Stimulated activated CD4-positive, alpha-beta T cell treated with anti-CD3 and anti-CD28 coated beads, Interleukin-4, amount 100 ng/mL, for 1 hour (primary cell): ENCODE measurements around the gene RPS6KA5.
"Not testable (repeated sequence)": the region's sequence is repeated elsewhere in the genome, so short reads cannot be mapped to it uniquely, and the experiment has no call there.

ENCODE experiments used
- DNase-seq: peaks from one replicate; pipeline ENCODE4 v3.0.0-alpha.2; 2020

RPS6KA5 gene

DNA sequence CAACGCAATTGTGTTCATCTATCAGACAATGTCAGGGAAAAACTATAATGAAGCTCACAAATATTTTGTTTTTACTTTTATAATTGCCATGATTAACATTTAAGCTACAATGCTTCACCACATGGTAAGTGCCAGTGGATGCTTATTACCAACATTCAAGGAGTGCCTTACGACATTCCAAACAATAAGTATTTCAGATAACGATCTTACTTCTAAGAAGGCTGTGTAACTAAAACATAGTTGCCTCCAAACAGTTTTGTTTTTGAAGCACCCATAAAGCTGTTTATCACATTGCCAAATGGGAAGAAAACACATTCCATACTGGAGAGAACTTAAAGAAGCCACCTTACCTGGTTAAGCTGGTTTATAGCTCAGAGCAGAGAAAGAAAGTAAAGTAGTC, 78.8 kb downstream of the RPS6KA5 start:
- DNase-seq = no peak

DNA sequence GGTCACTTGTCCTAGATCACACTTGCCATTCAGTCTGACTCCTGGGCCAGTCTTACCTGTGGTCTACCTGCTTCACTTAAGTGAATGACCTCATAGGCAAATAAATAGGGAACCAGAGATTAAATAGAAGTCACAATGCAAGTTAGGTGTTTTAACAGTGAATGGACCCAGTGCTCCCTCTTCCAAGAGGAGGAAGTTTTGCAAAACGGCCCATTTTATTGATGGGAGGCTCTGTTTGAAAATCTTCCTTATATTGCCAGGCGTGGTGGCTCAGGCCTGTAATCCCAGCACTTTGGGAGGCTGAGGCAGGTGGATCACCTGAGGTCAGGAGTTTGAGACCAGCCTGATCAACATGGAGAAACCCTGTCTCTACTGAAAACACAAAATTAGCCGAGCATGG, 79.8 kb downstream of the RPS6KA5 start:
- not testable (repeated sequence) for DNase-seq

DNA sequence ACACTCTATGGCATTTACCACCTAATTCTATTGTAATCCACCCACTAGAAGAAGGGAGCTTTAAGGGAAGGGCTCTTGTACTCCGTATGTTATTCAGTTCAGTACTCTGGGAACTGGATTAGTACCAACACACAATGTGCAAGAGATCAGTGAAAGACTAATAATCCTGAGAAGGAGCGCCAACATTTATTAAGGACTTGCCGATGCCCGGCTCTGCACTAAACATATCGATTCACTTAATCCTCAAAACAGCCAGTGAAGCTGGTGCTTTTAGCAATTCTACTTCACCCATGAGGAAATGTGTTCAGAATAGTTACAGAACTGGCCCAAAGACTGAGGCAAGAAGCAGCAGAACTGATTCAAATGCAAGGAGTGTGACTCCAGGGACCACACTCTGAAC, 80.9 kb downstream of the RPS6KA5 start:
- no peak for DNase-seq

DNA sequence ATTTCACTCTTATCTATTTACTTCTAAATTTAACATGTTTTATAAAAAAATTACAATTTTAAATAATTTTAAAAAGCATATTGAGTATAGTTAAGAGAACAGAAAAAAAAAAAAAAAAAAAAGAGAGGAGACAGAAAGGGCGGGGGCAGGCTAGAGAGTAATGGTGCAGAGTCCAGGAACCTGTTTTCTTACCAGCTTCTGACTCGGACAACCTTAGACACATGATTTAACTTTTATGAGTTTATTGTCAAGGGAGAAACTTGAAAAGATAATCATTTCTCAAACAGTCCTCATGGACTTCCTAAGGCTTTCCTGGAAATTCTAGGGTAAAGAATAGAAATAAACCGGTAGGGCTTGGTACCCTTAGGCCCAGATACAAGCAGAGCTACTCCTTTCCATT, 84.3 kb downstream of the RPS6KA5 start:
- no peak for DNase-seq

DNA sequence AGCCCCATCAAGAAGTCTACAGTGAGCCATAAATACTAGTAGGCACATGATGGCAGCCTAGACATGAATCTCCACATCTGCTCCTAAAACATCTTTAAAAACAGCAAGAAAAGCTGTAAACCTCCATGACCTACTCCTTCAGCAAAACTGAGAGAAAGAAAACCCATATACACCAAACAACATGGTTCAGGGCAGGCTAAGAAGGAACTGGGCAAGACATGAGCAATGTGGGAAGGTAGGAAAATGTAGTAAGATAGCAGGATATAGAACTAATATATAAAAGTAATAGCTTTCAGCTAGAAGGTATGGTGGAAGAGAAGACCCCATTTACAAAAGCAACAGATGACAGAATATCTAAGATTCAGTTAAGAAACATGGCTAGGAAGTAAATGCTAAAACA, 88.8 kb downstream of the RPS6KA5 start:
- no peak for DNase-seq

DNA sequence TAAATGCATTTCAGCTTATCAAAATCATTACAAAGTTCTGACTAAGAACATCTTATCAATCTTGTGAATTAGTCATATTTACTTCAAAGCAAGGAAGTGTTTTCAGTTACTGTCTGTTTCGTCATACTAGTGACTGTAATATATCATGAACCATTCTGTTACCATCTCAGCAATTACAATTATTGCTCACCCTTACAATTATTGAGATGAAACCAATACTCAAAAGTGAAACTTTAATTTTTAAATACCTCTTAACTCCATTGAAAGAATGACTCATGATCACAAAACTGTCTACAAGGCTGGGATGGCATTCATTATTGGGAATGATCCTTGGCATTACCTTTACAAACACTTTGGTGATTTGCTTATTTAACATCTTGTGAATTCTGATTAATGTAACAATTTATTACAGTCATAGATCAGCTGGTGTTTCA, 90.3 kb downstream of the RPS6KA5 start:
- no peak for DNase-seq

DNA sequence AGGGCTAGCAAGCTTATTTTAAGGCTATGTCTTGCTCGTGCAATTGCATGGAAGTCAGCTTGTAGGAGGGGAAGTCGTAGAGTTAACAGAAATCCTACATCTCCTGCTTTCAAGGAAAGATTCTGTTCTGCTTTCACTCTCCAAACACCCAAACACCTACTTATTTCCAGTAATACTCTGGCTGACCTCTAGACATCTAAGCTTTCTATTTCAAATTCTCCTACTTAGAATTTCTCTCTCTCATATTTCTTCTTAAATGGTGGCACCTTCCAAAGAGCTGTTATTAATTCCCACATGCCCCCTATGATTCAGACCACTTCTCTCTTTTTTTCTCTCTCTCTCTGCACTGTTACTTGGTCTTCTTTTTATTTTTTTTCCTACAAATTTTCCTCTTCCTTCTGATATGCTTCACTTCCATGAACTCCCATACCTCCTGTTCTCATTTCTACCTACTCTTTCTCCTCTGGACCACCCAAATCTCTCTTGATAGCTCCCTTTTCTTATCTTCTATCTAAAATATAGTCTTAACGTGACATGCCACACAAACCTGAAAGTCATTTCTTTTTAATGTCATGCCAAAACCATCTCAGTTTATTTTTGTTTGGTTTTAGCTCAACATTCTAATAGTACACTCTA, 90.8 kb downstream of the RPS6KA5 start:
- no peak for DNase-seq

DNA sequence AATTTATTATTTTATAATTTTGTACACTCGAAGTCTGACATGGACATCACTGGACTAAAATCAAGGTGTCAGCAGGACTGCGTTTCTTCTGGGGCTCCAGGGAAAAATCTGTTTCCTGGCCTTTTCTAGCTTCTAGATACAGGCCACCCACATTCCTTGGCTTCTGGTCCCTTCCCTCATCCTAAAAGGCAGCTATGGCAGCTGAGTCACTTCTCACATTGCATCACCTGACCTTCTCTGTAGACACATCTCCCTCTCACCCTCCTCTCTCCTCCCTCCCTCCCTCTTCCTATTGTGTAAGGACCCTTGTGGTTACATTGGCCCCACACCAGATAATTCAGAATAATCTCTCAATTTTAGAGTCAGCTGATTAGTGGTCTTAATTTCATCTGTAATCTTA, 92.4 kb downstream of the RPS6KA5 start:
- no peak for DNase-seq

DNA sequence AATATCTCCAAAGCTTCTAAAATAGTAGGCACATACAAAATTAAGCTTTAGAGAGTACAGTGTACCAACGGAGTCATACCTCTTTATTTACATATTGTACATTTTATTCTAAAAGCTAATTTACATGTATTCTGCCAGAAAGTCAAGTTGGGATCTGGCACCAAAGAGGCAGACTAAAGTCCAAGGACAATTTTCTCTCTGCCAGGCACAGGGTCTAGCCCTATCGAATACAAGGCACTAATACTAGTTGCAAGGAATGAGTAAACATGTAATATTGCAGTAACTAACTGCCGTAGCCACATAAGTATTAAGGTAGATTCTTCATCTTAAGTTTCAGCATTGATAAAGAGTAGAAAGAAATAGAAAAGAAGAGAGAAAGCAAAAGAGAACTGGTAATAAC, 93.9 kb downstream of the RPS6KA5 start:
- DNase-seq = no peak

DNA sequence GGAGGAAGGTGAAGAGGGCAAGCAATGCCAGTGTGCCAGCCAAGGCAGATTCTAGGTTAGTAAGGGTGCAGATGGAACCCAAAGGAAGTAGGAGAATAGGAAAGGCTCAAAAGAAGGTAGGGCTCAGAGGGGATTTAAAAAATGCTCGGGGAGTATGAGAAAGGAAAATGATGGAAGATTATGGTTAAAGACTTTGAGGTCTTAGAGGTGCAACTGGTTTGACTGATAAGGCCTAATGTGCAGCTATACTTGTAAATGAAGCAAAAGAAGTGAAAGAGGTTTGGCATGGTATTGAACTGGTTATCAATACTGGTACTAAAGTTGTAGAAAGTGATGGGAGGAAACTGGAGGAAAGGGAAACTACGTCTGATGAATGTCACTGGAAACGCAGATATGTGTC, 94.7 kb downstream of the RPS6KA5 start:
- no peak for DNase-seq

DNA sequence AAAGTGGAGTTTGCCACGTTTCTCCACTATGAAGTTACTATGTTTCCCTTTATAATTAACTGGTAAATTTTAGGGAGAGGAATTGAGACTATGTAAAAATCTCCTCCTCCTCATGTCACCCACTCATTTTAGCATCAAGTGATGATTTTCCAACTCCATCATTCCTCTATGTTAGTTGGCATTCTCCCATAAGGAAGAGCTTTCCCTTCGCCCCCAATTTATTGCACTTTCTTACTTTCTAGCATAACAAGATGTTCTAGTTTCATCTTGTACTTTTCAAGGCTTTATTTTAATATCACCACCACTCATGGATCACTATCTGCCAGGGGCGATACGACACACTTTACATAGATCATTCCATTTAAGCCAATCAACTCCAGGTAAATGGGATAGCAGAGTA, 97.1 kb downstream of the RPS6KA5 start:
- no peak for DNase-seq

DNA sequence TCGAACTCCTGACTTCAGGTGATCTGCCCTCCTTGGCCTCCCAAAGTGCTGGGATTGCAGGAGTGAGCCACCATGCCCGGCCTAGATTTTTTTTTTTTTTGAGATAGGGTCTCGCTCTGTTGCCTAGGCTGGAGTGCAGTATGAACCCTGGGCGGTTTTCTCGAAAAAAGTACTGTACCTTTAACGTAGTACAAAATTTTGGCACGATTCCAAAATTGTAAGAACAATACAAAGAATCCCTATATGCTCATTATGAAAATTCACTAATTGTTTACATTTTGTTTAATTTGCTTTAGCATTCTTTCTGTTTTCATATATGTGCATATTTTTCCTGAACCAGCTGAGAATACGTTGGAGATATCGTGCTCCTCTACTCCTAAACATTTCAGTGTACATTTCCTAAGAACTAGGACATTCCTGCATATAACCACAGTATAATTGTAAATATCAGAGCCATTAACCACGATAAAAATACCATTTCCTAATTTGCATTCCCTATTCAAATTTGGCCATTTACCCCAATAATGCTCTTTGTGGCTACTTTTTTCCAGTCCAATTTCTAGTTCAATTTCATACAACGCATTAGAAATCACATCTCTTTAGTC, 97.8 kb downstream of the RPS6KA5 start:
- DNase-seq = no peak

DNA sequence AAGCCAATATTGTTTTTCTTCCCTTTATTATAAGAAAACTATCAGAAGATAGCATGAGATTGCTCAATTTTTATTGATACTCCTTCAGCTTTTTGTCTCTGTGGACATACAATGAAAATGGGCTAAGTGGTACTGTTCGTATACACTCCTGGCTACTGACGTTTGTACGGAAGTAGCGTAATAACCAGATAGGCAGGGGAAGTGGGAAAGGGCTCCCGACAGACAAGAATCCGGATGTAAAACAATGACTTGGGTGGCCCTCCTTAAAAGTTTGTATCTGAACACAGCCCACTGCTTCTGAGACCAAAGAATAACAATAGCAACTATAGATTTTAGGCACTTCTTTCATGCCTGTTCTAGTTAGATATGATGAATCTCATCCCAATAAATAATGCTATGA, 99.6 kb downstream of the RPS6KA5 start:
- no peak for DNase-seq

DNA sequence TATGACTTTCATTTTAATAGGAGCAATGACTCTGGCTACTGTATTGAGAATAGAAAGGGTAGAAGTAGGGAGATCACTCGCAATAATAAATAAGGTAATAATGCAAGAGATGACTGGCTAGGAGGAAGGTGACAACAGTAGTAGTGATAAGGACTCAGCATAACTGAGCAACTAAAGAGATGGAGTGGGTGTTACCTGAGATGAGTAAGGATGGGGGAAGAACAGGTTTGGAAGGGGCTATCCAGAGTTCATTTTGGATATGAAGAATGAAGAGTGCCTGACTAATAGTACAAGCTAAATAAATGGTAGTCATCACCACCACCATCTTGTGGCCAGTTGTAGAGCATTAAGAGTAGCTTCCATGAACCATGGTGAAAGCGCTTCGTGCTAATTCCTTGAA, 101.1 kb downstream of the RPS6KA5 start:
- DNase-seq = no peak

DNA sequence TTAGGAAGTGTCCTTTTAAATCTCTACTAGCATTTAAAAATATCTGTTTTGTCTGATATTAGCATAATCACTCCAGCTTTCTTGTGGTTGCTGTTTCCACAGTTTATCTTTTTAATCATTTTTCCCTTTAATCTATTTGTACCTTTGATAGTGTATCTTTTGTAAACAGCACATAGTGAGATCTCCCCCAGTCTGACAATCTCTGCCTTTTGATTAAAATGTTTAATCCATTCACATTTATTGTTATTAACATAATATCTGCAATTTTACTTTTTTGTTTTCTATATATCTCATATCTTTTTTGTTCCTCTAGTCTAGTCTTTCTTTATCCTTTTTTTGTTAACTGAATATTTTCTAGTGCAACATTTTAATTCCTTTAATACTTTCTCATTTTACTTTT, 104.2 kb downstream of the RPS6KA5 start:
- DNase-seq = no peak

DNA sequence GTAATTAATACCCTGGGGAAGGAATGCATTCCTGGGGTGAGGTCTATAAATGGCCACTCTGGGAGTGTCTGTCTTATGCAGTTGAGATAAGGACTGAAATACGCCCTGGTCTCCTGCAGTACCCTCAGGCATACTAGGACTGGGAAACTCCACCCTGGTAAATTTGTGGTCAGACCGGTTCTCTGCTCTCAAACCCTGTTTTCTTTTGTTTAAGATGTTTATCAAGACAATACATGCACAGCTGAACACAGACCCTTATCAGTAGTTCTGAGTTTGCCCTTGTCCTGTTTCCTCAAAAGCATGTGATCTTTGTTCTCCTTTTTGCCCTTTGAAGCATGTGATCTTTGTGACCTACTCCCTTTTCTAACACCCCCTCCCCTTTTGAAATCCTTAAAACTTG, 106.8 kb downstream of the RPS6KA5 start:
- DNase-seq = not testable (repeated sequence)

DNA sequence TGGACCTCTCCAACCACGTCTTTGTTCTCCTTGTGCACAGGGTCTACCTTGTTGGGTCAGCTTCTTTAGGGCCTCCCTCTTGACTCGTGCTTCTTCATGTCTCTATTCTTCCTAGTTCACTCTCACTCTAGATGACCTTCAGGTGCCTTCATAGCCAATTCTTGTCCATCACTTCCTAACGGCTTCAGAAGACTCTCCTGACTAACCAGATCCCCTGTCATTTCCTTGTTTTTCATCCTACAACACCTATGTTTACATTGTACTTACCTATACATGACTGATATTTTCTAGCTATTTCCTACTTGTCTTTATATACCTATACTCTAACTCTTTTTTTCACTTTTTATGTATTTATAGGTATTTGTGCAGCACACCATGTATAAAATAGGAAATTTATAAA, 117.1 kb downstream of the RPS6KA5 start:
- no peak for DNase-seq

DNA sequence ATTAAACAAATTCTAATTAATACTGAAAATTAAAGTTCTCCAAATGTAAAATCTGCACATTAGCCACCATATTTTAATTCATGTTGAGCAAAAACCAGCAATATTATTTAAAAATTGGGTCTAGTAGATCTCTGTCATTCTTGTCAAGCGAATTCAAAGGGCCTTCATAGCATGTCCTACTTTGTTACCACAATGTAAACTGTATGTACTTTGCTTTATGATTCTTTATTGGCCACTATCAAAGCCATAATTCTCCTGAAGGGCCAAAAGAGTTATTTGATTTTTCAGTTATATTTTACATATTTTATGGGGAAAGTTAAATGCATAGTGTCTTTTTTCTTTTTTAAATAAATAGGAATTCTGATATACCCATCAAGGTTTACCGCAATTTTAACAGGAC, 117.9 kb downstream of the RPS6KA5 start:
- no peak for DNase-seq

DNA sequence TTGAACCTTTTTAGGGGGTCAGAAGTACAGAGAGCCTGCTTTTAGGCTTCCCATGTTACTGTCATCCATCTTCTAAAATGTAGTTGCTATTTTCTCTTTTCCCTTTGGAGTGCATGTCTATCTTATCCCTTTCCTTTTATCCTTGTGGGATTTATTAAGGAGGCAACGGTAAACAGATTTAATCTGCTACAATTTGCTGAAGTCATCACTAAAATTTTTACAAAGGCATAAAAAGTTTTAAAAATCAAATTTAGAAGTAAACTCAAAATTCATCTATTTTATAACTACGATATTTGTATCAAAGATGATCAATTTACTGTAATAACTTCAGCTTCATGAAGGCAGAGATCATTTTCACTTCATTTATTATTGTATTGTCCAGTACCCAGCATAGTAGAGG, 118.7 kb downstream of the RPS6KA5 start:
- DNase-seq = no peak

DNA sequence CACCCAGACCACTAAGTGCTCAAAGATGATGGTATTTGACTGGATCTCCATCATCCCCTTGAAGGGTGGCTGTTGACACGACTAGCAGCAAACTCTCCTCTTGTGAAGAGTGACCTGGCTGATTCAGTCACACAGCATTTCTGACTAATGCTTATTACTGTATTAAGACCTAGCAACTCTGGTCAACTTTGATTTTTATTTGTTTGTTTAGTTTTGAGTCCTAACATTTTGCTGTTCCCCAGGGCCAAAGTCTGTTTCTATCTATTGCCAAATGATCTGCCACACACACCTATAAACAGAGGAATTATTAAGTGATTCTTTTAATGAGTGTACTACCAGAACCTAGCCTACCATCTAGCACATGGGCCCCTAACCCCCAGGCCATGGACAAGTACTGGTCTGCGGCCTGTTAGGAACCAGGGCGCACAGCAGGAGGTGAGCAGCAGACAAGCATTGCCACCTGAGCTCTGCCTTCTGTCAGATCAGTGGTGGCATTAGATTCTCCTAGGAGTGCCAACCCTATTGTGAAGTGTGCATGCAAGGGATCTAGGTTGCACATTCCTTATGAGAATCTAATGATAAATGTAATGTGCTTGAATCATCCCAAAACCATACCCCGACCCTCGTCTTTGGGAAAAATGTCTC, 120.0 kb downstream of the RPS6KA5 start:
- no peak for DNase-seq

DNA sequence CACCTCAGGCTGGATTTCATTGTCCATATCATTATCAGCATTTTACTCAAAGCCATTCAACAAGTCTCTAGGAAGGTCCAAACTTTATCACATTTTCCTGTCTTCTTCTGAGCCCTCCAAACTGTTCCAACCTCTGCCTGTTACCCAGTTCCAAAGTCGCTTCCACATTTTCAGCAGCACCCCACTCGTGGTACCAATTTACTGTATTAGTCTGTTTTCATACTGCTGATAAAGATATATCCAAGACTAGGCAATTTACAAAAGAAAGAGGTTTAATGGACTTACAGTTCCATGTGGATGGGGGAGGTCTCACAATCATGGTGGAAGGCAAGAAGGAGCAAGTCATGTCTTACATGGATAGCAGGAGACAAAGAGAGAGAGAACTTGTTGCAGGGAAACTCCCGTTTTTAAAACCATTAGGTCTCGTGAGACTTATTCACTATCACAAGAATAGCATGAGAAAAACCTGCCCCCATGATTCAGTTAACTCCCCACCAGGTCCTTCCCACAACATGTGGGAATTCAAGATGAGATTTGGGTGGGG, 121.1 kb downstream of the RPS6KA5 start:
- DNase-seq = not testable (repeated sequence)

DNA sequence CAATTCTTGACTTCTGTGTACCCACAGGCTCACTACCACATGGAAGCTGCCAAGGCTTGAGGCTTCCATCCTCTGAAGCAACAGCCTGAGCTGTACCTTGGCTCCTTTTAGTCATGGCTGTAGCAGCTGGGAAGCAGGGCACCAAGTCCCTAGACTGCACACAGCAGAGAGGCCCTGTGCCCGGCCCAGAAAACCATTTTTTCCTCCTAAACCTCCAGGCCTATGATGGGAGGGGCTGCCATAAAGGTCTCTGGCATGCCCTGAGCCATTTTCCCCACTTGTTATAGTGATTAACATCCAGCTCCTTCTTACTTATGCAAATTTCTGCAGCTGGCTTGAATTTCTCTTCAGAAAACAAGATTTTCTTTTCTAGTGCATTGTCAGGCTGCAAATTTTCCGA, 121.8 kb downstream of the RPS6KA5 start:
- no peak for DNase-seq

DNA sequence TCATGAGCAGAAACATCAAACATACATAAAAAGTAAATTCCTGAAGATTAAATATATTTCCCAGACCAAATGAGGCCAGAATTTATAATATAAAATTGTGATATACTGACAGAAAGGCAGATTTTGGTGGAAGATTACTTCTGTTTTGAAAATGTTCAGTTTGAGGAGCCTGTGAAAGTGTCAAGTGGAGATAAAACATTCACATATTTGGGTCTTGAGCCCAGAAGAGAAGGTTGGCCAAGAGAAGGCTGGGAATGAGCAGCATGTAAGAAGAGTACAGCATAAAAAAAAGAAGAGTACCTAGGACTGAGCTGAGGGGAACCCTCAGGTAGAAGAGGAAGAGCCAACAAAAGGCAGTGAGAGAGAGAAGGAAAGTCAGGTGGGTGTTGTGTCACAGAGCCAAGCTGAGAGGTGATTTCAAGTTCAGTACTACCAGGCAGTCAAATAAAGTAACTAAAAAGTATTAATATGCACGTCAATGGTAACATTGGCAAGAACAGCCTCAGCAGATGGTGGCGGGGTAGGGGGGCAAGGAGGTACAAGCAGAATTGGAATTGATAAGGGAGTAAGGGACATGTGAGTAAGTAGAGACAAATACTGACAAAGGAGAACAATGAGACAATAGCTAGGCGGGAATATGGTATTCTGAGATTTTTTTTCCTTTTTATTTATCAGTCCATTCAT, 123.5 kb downstream of the RPS6KA5 start:
- no peak for DNase-seq
